Occipital lobe (tissue), 2 donors: ENCODE data around the gene CLDN18. TPM values are rescaled to one million over a fixed set of nuclear protein-coding genes. Genes with fewer than 3 reads are reported as not detected.
A peak's percentile ranks its signal among the peaks of the same experiment; 100 is the strongest.

Experiments used
- DNase-seq: peaks from one replicate; lab custom pipeline; 2025; lab: John Stamatoyannopoulos, UW
- total RNA-seq: library from RNA; depleted of rRNA; stranded (reverse); fragments of >200 nt; gene quantifications from one replicate; pipeline ENCODE4 v1.2.3, GENCODE V29; 2014

Gene CLDN18
- total RNA-seq: not detected

DNA sequence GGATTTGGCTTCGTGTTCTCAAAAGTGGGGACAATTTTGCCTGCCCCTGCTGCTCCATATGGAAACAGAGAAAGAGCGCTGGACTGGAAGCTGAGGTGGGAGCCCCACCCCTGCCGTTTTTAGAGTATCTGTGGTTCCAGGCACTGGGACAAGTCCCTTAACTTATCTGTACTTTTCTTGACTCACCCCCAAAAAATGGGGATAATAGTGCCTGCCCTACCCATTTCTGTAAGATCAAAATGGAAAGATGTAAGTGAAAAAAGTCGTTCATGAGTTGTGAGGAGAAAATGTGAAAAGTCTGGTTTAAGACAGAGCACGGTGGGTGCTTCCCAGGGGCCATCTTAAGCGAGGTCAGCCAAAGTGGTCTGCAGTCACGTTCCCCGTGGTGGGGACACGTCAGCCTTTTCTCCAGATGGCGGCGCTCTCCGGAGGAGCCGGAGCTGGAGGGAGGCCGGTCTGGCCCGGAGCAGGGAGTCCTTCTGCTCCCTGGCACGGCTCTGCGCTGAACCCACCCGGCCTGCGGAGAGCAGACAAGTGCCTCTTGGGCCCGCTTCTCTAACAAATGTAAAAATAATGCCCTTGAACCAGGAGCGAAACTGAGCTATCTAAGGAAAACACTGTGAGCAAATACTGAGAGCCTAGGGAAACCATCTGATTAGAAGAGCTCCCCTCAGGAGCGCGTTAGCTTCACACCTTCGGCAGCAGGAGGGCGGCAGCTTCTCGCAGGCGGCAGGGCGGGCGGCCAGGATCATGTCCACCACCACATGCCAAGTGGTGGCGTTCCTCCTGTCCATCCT is at the start of gene CLDN18:
CLDN18 (plus strand) TSS at position 690 of the 797 bp plus-strand sequence; CDS start at position 751, 61 bp downstream.
- DNase-seq: no peak

GRCh38 chr3:137962251-137962650 is 47.7 kb upstream of the CLDN18 start:
- no peak for DNase-seq

GRCh38 chr3:137963463-137963862 is 46.5 kb upstream of the CLDN18 start:
- DNase-seq: no peak

DNA sequence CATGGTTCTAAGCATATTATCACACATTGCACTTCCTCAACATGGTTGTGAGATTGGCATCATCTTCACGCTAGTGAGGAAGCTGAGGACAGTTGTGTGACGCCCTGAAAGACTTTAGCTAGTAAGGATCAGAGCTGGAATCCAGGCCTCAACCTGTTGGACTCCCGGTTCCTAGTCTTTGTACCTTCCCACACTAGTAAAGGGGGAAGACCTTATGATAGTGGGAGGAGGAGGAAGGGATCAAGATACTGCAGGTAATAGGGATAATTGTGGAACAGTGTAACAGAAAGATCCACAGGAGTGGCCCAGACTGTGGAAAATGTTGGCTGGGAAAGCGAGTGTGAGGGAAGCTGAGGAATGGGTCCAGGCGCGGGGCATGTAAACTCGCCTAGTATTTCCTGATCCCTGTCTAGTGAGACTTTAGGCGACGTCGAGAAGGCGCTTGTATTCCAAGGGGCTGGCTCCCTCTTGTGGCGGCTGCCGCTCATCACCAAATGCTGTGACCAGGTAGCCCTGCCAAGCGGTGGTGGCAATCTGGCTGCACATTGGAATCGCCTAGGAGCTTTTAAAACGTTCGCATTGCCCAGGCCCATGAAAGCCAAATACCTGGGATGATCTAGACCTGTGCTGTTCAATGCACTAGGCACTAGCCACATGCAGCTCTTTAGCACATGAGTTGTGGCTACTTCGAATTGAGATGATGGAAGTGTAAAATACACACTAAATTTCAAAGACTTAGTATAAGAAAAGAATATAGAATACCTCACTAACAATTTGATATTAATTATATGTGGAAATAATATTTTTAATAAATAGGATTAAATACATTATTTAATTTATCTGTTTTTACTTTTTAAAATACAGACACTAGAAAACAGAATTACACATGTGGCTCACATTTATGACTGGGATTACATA is 38.8 kb upstream of the CLDN18 start:
- peak; percentile 58 for DNase-seq

GRCh38 chr3:137972396-137972795 is 37.6 kb upstream of the CLDN18 start:
- no peak for DNase-seq

DNA sequence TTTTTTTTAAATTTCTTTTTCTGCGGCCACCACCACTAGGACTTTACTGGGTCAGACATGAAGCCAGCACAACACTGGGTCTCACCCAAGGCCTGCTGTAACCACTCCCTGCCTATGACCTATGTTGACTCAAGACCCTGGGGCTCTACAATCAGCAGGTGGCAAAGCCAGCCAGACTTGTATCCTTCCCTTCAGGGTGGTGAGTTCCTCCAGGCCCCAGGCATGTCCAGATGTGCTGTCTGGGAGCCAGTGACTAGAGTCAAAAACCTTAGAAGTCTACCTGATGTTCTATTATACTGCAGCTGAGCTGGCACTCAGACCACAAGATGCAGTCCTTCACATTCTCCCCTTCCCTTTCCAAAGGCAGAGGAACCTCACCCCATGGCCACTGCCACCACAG is 31.6 kb upstream of the CLDN18 start:
- DNase-seq: no peak

DNA sequence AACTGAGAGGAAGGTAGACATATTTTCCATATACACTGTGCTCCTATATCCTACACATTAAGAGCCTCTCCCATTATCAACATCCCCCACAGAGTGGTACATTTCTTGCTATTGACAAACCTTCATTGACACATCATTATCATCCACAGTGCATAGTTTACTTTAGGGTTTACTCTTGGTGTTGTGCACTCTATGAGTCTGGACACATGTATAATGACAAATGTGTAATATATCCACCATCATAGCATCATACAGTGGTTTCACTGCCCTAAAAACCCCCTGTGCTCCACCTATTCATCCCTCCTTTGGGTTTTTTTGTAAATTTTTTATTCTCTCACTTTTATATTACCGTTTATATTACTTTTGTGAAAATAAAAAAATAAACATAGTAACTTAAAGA is 22.2 kb upstream of the CLDN18 start:
- no peak for DNase-seq

GRCh38 chr3:137988152-137988551 is 21.8 kb upstream of the CLDN18 start:
- DNase-seq: no peak

- no peak for DNase-seq
These were observed 21.0 kb upstream of the CLDN18 start for GRCh38 chr3:137988982-137989381.

DNA sequence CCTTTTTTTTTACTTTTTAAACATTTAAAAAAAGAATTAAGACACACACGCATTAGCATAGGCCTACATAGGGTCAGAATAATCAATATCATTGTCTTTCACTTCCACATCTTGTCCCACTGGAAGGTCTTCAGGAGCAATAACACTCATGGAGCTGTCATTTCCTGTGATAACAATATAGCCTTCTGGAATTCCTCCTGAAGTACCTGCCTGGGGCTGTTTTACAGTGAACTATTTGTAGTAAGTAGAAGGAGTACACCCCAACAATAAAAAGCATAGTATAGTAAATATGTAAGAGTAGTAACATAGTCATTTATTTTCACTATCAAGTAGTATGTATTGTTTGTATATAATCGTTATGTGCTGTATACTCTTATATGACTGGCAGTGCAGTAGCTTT is 19.5 kb upstream of the CLDN18 start:
- DNase-seq: no peak

GRCh38 chr3:137992592-137992991 is 17.4 kb upstream of the CLDN18 start:
- DNase-seq: no peak

GRCh38 chr3:137998121-137999042 is 11.6 kb upstream of the CLDN18 start:
- DNase-seq: no peak

DNA sequence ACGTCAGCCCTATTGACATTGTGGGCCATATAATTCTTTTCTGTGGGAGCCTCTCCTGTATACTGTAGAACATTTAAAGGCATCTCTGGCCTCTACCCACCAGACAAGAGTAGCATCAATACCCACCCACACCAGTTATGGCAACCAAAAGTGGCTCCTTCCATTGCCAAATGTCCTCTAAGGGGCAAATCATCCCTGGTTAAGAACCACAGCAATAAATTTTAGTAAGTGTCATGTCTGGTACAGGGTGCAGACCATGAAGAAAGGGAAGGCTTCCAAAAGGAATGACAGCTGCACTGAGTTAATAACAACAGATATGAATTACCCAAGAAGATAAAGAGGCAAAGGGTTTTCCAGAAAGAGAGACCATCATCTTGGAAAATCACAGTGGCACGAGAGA is 6.9 kb upstream of the CLDN18 start:
- no peak for DNase-seq

DNA sequence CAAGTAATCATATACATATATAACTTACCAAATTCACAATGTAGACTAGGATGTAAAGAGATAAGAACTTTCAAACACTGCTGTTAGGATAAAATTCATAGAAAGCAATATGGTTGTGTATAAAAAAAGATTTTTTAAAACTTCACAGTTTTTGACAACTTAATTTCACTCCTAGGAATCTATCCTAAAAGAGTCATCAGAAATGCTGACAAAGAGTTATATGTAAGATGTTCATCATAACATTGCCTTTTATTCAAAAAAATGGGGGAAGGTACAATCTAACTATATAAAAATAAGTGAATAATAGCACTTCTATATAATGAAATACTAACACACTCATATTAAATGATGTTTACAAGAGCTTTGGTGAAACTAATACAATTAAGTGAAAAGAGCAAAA is 4.3 kb upstream of the CLDN18 start:
- no peak for DNase-seq

DNA sequence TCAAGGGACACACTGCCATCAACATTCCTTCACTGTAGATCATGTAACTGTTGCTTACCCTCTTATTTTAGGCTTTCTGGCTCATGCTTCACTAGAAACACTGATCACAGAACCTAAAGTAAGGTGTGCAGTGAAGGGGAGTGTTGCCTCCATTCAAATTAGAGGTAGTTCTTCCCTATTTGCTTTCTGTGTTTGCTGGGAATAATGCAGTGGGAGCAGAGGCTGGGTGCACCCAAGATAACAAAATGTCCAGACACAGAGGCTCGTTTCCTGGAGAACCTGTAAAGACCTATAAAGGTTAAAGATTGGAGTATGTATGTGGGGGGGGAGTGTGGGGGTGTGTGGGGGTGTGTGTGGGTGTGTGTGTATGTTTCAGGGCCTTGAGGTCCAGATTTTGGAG is 2.1 kb upstream of the CLDN18 start:
- no peak for DNase-seq

DNA sequence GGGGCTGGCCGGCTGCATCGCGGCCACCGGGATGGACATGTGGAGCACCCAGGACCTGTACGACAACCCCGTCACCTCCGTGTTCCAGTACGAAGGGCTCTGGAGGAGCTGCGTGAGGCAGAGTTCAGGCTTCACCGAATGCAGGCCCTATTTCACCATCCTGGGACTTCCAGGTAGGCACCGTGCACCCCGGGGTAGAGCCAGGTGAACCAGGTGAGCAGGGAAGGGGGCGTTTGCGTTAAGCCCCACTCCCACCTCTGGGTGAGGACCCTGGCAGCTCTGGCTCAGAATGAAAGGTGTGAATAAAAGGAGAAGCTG is 267 bp downstream of the CLDN18 start:
- no peak for DNase-seq

GRCh38 chr3:138011722-138012121 is 1.8 kb downstream of the CLDN18 start:
- no peak for DNase-seq

DNA sequence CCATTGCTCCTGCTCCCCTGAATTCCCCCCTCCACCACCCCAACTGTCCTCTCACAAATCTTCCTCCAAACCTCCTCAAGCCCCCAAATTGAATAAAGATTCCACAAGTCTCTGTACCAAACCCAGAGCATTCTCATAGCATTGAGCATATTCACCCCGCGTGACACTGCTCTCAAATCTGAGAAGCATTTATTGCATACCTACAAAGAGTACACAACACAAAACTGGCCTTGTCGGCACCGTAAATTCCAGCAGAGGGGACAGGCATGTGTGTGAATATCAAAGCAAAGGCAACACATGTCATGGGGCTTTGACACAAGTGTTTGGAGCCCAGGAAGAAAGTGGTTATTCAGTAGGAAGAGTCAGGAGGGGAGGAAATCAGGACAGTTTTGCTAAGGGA is 2.6 kb downstream of the CLDN18 start:
- no peak for DNase-seq

- no peak for DNase-seq
These were observed 6.1 kb downstream of the CLDN18 start for GRCh38 chr3:138016065-138016464.

DNA sequence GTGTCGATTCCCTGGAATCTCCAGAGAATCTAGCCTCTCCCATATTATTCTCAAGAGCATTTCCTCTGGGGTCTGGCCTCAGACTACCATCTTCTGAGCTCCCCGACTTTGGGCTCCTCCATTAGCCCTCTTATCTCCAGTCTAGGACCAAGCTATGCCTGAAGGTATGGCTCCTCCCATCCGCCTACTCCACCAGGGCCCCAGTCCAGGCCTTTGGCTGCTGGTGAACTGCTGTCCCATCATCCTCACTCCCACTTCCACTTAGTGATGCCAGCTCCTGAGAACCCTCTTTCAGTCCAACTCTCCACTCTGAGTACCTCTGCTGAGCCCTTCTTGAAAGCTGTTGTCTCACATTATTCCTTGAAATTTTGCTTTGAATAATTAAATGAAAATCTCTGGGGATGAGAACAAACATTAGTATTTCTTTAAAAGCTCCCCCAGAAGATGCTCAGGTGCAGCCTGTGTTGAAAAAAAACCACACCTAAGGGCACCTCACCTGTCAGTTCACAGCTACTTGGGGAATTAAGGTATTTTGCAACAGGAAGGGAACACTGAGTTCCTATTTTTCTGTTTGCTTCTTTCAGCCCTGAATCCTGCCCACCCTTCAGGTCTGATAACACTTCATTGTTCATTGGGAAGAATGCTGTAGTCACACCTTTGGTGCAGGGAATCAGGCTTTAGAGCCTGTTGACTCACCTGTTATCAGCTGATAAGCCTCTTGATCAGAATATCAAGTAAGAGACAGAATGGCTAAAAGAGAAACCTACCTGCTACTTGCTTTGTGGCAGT is 9.5 kb downstream of the CLDN18 start:
- DNase-seq: no peak

- no peak for DNase-seq
These were observed 13.8 kb downstream of the CLDN18 start for GRCh38 chr3:138023754-138024153.
